ENCODE data around the gene AXIN2. TPM values are rescaled to one million over a fixed set of nuclear protein-coding genes. Genes with fewer than 3 reads are reported as not detected.

Gene AXIN2
- total RNA-seq, 1 donor from 2014 or later = 8.9 TPM

DNA sequence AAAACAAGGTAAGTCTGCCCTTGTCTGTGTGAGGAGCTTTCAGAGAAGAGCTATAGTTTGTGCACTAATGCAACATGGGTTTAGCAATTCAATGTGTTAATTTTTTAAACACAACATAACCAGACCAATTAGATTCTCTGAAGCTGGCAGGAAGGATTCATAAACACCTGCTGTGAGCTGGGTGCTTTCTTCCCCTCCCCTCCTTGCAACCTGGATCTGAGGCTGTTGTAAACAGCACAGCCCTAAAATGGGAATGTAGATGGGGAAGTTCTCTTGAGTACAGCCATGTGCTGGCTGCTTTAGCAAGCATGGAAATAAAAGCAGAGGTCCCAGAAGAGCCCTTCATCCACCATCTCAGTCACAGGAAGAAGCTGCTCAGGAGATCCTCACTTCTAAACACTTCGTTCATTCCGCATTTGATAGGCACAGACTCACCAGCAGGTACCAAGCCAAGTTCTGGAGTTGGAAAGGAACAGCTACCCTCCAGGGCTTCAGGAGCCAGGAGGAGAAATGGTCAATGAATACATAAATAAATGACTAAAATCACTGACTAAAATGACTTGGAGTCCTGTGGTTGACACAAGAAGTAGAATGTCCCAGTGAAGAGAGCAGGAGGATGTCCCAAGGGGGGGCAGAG is 21.7 kb downstream of the AXIN2 start:
- Histone ChIP-seq H2AFZ (ENCODE audit: low read depth, low read length) (no peak overlapping the region), H3K9ac (ENCODE audit: low read length) (no peak overlapping the region), H3K27me3 (ENCODE audit: insufficient read depth, low read length) (no peaks in the 10 kb centered on the region), H3K36me3 (ENCODE audit: insufficient read depth, low read length) (peaks cover 8% of the 10 kb centered on the region), H3K79me2 (ENCODE audit: insufficient read depth, low read length) (peaks cover 8% of the 10 kb centered on the region), H3K4me2 (ENCODE audit: low read length) (no peak overlapping the region), H3K9me3 (ENCODE audit: insufficient read depth, low read depth, low read length) (no peaks in the 10 kb centered on the region), H3K4me3 (ENCODE audit: insufficient read depth, low read depth, low read length) (no peak overlapping the region), H3K4me1 (ENCODE audit: insufficient read depth, low read length) (no peaks in the 10 kb centered on the region), H4K20me1 (ENCODE audit: insufficient read depth, low read length) (peaks cover 39% of the 10 kb centered on the region), H3K27ac (ENCODE audit: low read depth, low read length) (no peak overlapping the region)
- H3K36me3 Mint-ChIP-seq (ENCODE audit: low read depth, unreplicated experiment) = peaks cover 31% of the 10 kb centered on the region
- H3K9me3 Mint-ChIP-seq (ENCODE audit: unreplicated experiment) = no peaks in the 10 kb centered on the region
- FAIRE-seq (no peak), DNase-seq (ENCODE audit: low read depth) (no peak)
- H3K4me3 Mint-ChIP-seq (ENCODE audit: unreplicated experiment) = no peak overlapping the region
- no peak overlapping the region for H3K27ac Mint-ChIP-seq (ENCODE audit: unreplicated experiment)
- H3K27me3 Mint-ChIP-seq (ENCODE audit: low read depth, unreplicated experiment) = no peaks in the 10 kb centered on the region
- peaks cover 9% of the 10 kb centered on the region for H3K4me1 Mint-ChIP-seq (ENCODE audit: low read depth, unreplicated experiment)
- no peak for TF ChIP-seq EZH2 (IDR thresholded peaks at IDR 0.05; ENCODE audit: insufficient read depth, low read length)
- TF ChIP-seq, protein P1, sequence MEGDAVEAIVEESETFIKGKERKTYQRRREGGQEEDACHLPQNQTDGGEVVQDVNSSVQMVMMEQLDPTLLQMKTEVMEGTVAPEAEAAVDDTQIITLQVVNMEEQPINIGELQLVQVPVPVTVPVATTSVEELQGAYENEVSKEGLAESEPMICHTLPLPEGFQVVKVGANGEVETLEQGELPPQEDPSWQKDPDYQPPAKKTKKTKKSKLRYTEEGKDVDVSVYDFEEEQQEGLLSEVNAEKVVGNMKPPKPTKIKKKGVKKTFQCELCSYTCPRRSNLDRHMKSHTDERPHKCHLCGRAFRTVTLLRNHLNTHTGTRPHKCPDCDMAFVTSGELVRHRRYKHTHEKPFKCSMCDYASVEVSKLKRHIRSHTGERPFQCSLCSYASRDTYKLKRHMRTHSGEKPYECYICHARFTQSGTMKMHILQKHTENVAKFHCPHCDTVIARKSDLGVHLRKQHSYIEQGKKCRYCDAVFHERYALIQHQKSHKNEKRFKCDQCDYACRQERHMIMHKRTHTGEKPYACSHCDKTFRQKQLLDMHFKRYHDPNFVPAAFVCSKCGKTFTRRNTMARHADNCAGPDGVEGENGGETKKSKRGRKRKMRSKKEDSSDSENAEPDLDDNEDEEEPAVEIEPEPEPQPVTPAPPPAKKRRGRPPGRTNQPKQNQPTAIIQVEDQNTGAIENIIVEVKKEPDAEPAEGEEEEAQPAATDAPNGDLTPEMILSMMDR (IDR thresholded peaks at IDR 0.05; ENCODE audit: insufficient read depth, low read depth, low read length) = no peak

DNA sequence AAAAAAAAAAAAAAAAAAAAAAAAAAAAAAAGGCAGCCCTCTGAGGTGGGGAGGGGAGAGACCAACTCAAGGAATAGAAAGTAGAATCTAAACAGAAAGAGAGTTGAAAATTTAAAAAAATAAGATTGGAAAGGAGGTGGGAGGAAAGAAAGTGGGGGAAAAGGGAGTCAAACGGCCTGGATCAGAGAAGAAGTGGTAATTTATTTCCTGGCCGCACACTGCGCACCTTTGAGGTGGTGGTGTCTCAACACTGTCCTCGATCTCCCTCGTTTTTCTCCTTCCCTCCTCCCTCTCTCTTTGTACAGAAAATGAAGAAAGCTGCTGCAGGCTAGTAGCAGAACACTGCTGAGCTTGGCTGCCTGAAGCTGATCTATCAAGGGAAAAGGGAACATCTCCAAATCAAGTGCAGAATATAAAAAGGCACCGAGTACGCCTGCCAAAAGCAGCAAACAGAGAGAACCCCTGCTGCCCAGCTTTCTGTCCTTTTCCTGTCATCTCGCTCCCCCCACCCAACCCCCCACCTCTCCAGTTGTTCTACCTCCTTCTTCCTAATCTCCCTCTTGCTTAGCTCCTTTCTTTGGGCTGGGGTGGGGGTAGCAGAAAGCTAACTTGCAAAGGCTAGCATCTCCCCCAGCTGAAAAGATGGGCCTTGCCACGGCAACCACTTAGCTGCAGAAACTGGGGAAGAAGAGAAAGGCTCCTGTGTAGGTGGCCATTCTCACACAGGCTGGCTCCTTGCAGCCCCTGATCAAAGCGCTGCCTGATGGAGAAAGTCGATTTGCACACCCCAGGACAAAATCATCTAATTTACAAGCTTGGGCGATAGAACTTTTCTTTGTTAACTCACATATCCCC is 22.5 kb downstream of the AXIN2 start:
- H4K20me1 ChIP-seq (ENCODE audit: insufficient read depth, low read length) = peaks cover 38% of the 10 kb centered on the region
- H3K9me3 ChIP-seq (ENCODE audit: insufficient read depth, low read depth, low read length) = no peaks in the 10 kb centered on the region
- no peak overlapping the region for H3K27ac Mint-ChIP-seq (ENCODE audit: unreplicated experiment)
- no peak for TF ChIP-seq EZH2 (IDR thresholded peaks at IDR 0.05; ENCODE audit: insufficient read depth, low read length)
- TF ChIP-seq, protein P1 (IDR thresholded peaks at IDR 0.05; ENCODE audit: insufficient read depth, low read depth, low read length) = no peak
- FAIRE-seq (no peak), DNase-seq (ENCODE audit: low read depth) (no peak)
- H3K36me3 ChIP-seq (ENCODE audit: insufficient read depth, low read length) = peaks cover 8% of the 10 kb centered on the region
- no peak overlapping the region for H3K27ac ChIP-seq (ENCODE audit: low read depth, low read length)
- H2AFZ ChIP-seq (ENCODE audit: low read depth, low read length) = no peak overlapping the region
- H3K4me1 ChIP-seq (ENCODE audit: insufficient read depth, low read length) = no peaks in the 10 kb centered on the region
- no peaks in the 10 kb centered on the region for H3K27me3 ChIP-seq (ENCODE audit: insufficient read depth, low read length)
- H3K36me3 Mint-ChIP-seq (ENCODE audit: low read depth, unreplicated experiment) = peaks cover 31% of the 10 kb centered on the region
- no peak overlapping the region for H3K4me3 ChIP-seq (ENCODE audit: insufficient read depth, low read depth, low read length)
- no peak overlapping the region for H3K4me2 ChIP-seq (ENCODE audit: low read length)
- no peaks in the 10 kb centered on the region for H3K9me3 Mint-ChIP-seq (ENCODE audit: unreplicated experiment)
- H3K4me1 Mint-ChIP-seq (ENCODE audit: low read depth, unreplicated experiment) = peaks cover 9% of the 10 kb centered on the region
- H3K4me3 Mint-ChIP-seq (ENCODE audit: unreplicated experiment) = no peak overlapping the region
- H3K79me2 ChIP-seq (ENCODE audit: insufficient read depth, low read length) = peaks cover 8% of the 10 kb centered on the region
- H3K27me3 Mint-ChIP-seq (ENCODE audit: low read depth, unreplicated experiment) = no peaks in the 10 kb centered on the region
- no peak overlapping the region for H3K9ac ChIP-seq (ENCODE audit: low read length)

Measured in astrocyte (in vitro differentiated cells and primary cell).